ENCODE results near the gene SLC9A7. TPM values are rescaled to one million over a fixed set of nuclear protein-coding genes. Genes with fewer than 3 reads are reported as not detected.

Gene SLC9A7
- polyA plus RNA-seq, 2 of the 4 experiments (the other 2 are of a cell fraction): 9.8 to 21.1 TPM

GRCh38 chrX:46620505-46620904 is 138.4 kb downstream of the SLC9A7 start:
- no peak for TF ChIP-seq RFX5 (IDR thresholded peaks at IDR 0.05)
- TF ChIP-seq CHD4 (IDR thresholded peaks at IDR 0.05; ENCODE audit: borderline replicate concordance): no peak
- no peak for TF ChIP-seq RAD21 (conservative IDR thresholded peaks at IDR 0.05 in 1 of 2, IDR thresholded peaks at IDR 0.05 in 1 of 2)
- TF ChIP-seq PBX3 (IDR thresholded peaks at IDR 0.05): no peak
- no peak for TF ChIP-seq NR3C1 (IDR thresholded peaks at IDR 0.05)
- no peak for TF ChIP-seq JUNB (IDR thresholded peaks at IDR 0.05)
- TF ChIP-seq HOXB13 (CRISPR knock-in tag; IDR thresholded peaks at IDR 0.05; ENCODE audit: low read depth): no peak
- TF ChIP-seq, protein P1, sequence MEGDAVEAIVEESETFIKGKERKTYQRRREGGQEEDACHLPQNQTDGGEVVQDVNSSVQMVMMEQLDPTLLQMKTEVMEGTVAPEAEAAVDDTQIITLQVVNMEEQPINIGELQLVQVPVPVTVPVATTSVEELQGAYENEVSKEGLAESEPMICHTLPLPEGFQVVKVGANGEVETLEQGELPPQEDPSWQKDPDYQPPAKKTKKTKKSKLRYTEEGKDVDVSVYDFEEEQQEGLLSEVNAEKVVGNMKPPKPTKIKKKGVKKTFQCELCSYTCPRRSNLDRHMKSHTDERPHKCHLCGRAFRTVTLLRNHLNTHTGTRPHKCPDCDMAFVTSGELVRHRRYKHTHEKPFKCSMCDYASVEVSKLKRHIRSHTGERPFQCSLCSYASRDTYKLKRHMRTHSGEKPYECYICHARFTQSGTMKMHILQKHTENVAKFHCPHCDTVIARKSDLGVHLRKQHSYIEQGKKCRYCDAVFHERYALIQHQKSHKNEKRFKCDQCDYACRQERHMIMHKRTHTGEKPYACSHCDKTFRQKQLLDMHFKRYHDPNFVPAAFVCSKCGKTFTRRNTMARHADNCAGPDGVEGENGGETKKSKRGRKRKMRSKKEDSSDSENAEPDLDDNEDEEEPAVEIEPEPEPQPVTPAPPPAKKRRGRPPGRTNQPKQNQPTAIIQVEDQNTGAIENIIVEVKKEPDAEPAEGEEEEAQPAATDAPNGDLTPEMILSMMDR (IDR thresholded peaks at IDR 0.05): no peak
- TF ChIP-seq HDAC2 (IDR thresholded peaks at IDR 0.05): no peak
- TF ChIP-seq, protein P2, sequence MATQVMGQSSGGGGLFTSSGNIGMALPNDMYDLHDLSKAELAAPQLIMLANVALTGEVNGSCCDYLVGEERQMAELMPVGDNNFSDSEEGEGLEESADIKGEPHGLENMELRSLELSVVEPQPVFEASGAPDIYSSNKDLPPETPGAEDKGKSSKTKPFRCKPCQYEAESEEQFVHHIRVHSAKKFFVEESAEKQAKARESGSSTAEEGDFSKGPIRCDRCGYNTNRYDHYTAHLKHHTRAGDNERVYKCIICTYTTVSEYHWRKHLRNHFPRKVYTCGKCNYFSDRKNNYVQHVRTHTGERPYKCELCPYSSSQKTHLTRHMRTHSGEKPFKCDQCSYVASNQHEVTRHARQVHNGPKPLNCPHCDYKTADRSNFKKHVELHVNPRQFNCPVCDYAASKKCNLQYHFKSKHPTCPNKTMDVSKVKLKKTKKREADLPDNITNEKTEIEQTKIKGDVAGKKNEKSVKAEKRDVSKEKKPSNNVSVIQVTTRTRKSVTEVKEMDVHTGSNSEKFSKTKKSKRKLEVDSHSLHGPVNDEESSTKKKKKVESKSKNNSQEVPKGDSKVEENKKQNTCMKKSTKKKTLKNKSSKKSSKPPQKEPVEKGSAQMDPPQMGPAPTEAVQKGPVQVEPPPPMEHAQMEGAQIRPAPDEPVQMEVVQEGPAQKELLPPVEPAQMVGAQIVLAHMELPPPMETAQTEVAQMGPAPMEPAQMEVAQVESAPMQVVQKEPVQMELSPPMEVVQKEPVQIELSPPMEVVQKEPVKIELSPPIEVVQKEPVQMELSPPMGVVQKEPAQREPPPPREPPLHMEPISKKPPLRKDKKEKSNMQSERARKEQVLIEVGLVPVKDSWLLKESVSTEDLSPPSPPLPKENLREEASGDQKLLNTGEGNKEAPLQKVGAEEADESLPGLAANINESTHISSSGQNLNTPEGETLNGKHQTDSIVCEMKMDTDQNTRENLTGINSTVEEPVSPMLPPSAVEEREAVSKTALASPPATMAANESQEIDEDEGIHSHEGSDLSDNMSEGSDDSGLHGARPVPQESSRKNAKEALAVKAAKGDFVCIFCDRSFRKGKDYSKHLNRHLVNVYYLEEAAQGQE (IDR thresholded peaks at IDR 0.05): no peak
- TF ChIP-seq, protein P3, sequence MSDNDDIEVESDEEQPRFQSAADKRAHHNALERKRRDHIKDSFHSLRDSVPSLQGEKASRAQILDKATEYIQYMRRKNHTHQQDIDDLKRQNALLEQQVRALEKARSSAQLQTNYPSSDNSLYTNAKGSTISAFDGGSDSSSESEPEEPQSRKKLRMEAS (IDR thresholded peaks at IDR 0.05): no peak
- TF ChIP-seq BHLHE40 (IDR thresholded peaks at IDR 0.05; ENCODE audit: low read depth, low read length): no peak
- no peak for TF ChIP-seq ZNF302 (CRISPR knock-in tag; IDR thresholded peaks at IDR 0.05)
- TF ChIP-seq POLR2AphosphoS2 (conservative IDR thresholded peaks at IDR 0.05; ENCODE audit: low read length): no peak
- TF ChIP-seq ESRRA (IDR thresholded peaks at IDR 0.05; ENCODE audit: borderline replicate concordance, low read length): no peak
- no peak for TF ChIP-seq CEBPB (IDR thresholded peaks at IDR 0.05)
- no peak for TF ChIP-seq CBX2 (IDR thresholded peaks at IDR 0.05; ENCODE audit: borderline replicate concordance, low read depth)
- 91% methylated on average over 4 of the region's 4 CpGs for WGBS (ENCODE audit: missing lambda C conversion rate)
- FAIRE-seq (no peak), DNase-seq (ENCODE audit: low read depth in 1 of 2, low spot score in 1 of 2) (no peak), ATAC-seq (no peak)
- Histone ChIP-seq H3K4me1 (peaks cover 13% of the 10 kb centered on the region), H3K4me3 (no peak overlapping the region), H3K27ac (no peak overlapping the region), H3K4me2 (no peak overlapping the region), H3K9me3 (0 out of 3 replicates have a peak, but pooled peaks cover 5% of the 10 kb centered on the region)
- POLR2A ChIA-PET: no interaction called here
- CTCF ChIA-PET: interaction anchor here (1.2 to 1.5 kb wide), 2 partner anchors 48 to 473 kb away, joined by 3 read pairs; no protein-coding TSS in a partner anchor

- no peak for TF ChIP-seq GATA3 (IDR thresholded peaks at IDR 0.05; ENCODE audit: borderline replicate concordance)
- no peak for TF ChIP-seq FOXS1 (CRISPR knock-in tag; IDR thresholded peaks at IDR 0.05)
- TF ChIP-seq ZNF302 (CRISPR knock-in tag; IDR thresholded peaks at IDR 0.05): no peak
- TF ChIP-seq ZFP36 (IDR thresholded peaks at IDR 0.05; ENCODE audit: borderline replicate concordance, partially characterized antibody): no peak
- TF ChIP-seq ZSCAN20 (CRISPR knock-in tag; IDR thresholded peaks at IDR 0.05): no peak
- TF ChIP-seq MAZ (IDR thresholded peaks at IDR 0.05; ENCODE audit: borderline replicate concordance, low read depth, low read length): no peak
- TF ChIP-seq EHF (CRISPR knock-in tag; IDR thresholded peaks at IDR 0.05): no peak
- no peak for TF ChIP-seq HOXB5 (CRISPR knock-in tag; IDR thresholded peaks at IDR 0.05)
- no peak for TF ChIP-seq RFX5 (IDR thresholded peaks at IDR 0.05)
- TF ChIP-seq RCOR1 (IDR thresholded peaks at IDR 0.05; ENCODE audit: low read depth, low read length): no peak
- TF ChIP-seq, protein P4, sequence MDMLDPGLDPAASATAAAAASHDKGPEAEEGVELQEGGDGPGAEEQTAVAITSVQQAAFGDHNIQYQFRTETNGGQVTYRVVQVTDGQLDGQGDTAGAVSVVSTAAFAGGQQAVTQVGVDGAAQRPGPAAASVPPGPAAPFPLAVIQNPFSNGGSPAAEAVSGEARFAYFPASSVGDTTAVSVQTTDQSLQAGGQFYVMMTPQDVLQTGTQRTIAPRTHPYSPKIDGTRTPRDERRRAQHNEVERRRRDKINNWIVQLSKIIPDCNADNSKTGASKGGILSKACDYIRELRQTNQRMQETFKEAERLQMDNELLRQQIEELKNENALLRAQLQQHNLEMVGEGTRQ (IDR thresholded peaks at IDR 0.05): no peak
- no peak for TF ChIP-seq TP53 (CRISPR knock-in tag; IDR thresholded peaks at IDR 0.05)
- TF ChIP-seq RNF2 (IDR thresholded peaks at IDR 0.05; ENCODE audit: borderline replicate concordance, low read depth): no peak
- no peak for TF ChIP-seq HDAC2 (IDR thresholded peaks at IDR 0.05)
- TF ChIP-seq NR3C1 (IDR thresholded peaks at IDR 0.05): no peak
- no peak for TF ChIP-seq HEYL (CRISPR knock-in tag; IDR thresholded peaks at IDR 0.05)
- TF ChIP-seq RAD21 (conservative IDR thresholded peaks at IDR 0.05 in 1 of 2, IDR thresholded peaks at IDR 0.05 in 1 of 2): no peak
- TF ChIP-seq HES2 (IDR thresholded peaks at IDR 0.05): no peak
- no peak for TF ChIP-seq EP300 (IDR thresholded peaks at IDR 0.05)
- no peak for TF ChIP-seq NPAS2 (CRISPR knock-in tag; IDR thresholded peaks at IDR 0.05; ENCODE audit: borderline replicate concordance)
- ChIA-PET POLR2A (no interaction called here), CTCF (no interaction called here)
- peaks cover 3% of the 10 kb centered on the region for H3K4me1 ChIP-seq
- no peak overlapping the region for H3K27ac ChIP-seq
- no peak overlapping the region for H3K4me2 ChIP-seq
- no peak overlapping the region for H3K4me3 ChIP-seq
- DNase-seq (ENCODE audit: low read depth in 1 of 2, low spot score in 1 of 2) (no peak), FAIRE-seq (no peak), ATAC-seq (no peak)
- 0 out of 3 replicates have a peak, but pooled peaks cover 5% of the 10 kb centered on the region for H3K9me3 ChIP-seq
These were observed 140.0 kb downstream of the SLC9A7 start for GRCh38 chrX:46618947-46619346.
